Measurements from ENCODE around the gene ARAP1.

ARAP1 gene

DNA sequence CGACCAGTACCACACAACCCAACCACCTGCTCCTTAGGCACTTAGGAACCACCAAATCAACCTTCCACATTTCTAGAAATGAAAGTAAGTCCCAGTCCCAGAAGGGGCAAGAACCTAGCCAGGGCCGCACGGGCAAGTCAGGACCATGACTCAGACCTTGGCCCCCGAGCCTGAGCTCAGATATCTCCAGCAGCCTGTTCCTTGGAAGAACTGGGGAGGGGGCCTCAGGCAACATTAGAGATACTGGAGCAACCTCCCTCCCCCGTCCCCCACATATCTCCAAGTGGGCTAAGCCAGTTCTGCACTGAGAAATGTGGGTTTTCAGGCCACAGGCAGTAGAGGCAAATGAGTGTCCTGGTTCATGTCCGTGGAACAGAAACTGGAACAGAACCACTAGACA is 7.7 kb downstream of the ARAP1 start:
- TF ChIP-seq, protein P1, sequence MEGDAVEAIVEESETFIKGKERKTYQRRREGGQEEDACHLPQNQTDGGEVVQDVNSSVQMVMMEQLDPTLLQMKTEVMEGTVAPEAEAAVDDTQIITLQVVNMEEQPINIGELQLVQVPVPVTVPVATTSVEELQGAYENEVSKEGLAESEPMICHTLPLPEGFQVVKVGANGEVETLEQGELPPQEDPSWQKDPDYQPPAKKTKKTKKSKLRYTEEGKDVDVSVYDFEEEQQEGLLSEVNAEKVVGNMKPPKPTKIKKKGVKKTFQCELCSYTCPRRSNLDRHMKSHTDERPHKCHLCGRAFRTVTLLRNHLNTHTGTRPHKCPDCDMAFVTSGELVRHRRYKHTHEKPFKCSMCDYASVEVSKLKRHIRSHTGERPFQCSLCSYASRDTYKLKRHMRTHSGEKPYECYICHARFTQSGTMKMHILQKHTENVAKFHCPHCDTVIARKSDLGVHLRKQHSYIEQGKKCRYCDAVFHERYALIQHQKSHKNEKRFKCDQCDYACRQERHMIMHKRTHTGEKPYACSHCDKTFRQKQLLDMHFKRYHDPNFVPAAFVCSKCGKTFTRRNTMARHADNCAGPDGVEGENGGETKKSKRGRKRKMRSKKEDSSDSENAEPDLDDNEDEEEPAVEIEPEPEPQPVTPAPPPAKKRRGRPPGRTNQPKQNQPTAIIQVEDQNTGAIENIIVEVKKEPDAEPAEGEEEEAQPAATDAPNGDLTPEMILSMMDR (IDR thresholded peaks at IDR 0.05; ENCODE audit: low read depth, low read length) = no peak
- no peaks in the 10 kb centered on the region for H3K27me3 ChIP-seq (ENCODE audit: insufficient read depth, low read depth, severe bottlenecking)
- no peak overlapping the region for H3K4me3 ChIP-seq (ENCODE audit: low read depth, low read length)
- no peak for DNase-seq
- peak overlapping the region; percentile 86 for H3K27ac ChIP-seq
- no peaks in the 10 kb centered on the region for H3K9me3 ChIP-seq (ENCODE audit: severe bottlenecking)
- no peaks in the 10 kb centered on the region for H3K36me3 ChIP-seq

DNA sequence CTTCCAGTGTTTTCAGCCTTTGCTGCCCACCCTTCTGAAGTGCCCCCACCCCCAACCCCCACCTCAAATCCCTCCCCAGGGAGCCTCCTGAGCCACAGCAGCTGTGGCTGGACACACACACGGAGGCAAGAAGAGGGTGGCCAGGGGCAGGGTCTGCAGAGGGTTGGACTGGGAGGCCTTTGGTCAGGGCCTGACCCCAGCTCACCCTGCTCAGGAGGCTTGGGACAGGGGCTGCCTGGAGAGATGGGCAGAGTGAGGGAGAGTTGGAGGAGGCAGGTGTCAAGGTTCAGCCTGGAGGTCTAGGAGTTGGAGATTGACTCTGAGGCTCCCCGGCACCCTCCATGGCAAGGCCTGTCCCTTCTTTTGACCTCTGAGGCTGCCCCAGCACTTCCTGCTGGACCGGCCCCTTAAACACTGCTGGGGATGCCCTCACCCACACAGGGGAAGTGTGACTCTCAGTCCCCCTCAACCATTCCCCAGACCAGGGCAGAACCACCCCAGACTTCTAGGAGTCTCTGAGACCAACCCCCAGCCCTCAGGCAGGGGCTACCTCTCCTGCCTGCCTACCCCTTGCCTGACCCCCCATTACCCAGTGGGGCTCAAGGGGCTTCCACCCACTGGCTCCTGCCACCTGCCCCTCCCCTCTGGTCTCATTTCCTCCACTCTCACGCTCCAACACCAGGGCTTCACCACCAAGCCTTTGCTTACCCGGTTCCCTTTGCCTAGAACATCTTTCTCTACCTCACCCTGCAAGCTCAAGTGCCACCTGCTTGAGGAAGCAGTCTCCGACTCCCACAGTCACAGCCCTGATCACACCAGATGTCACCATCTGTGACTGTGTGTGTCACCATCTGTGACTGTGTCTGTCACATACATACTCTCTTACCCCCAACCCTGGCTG is 8.6 kb downstream of the ARAP1 start:
- Histone ChIP-seq H3K9me3 (ENCODE audit: severe bottlenecking) (no peaks in the 10 kb centered on the region), H3K27ac (peak overlapping the region; percentile 86), H3K4me3 (ENCODE audit: low read depth, low read length) (no peak overlapping the region), H3K36me3 (no peaks in the 10 kb centered on the region), H3K27me3 (ENCODE audit: insufficient read depth, low read depth, severe bottlenecking) (no peaks in the 10 kb centered on the region)
- TF ChIP-seq, protein P1 (IDR thresholded peaks at IDR 0.05; ENCODE audit: low read depth, low read length) = no peak
- peak; percentile 86 for DNase-seq

DNA sequence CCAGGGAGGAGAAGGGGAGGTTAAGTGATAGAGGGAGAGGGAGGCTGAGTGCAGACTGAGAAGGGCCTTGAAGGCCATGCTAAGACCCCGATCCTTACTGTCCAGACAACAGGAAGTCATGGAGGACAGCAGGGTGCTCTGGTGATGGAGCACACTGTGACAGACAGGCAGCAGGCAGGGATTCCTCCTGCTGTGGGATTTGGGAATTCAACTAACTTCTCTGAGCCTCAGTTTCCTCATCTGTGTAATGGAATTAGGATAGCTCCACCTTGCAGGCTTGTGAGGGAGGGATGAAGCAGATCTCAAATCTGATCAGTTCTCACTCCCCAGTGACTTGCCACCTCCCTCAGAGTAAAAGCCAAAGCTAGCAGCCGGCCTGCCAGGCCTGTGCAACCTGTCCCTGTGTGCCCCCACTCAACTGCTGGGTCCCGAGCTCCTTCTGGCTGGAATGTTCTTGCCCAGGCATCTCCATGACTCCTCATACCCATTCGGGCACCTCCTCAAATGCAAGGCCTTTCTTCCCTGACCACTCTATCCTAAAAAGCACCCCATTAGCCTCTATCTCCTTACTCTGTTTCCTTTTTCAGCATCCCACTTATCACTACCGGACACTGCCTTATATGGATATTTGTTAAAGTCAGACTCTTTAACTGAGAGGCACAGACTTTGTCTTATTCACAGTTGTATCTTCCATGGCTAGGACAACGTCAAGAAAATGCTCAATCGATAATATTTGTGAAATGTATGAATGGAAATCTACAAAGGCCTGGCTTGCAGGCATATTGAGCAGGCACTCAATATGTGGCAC is 9.5 kb downstream of the ARAP1 start:
- TF ChIP-seq, protein P1 (IDR thresholded peaks at IDR 0.05; ENCODE audit: low read depth, low read length) = no peak
- no peak for DNase-seq
- no peak overlapping the region for H3K4me3 ChIP-seq (ENCODE audit: low read depth, low read length)
- no peaks in the 10 kb centered on the region for H3K9me3 ChIP-seq (ENCODE audit: severe bottlenecking)
- H3K27me3 ChIP-seq (ENCODE audit: insufficient read depth, low read depth, severe bottlenecking) = no peaks in the 10 kb centered on the region
- peaks cover 1% of the 10 kb centered on the region for H3K36me3 ChIP-seq
- H3K27ac ChIP-seq = peak overlapping the region; percentile 86

DNA sequence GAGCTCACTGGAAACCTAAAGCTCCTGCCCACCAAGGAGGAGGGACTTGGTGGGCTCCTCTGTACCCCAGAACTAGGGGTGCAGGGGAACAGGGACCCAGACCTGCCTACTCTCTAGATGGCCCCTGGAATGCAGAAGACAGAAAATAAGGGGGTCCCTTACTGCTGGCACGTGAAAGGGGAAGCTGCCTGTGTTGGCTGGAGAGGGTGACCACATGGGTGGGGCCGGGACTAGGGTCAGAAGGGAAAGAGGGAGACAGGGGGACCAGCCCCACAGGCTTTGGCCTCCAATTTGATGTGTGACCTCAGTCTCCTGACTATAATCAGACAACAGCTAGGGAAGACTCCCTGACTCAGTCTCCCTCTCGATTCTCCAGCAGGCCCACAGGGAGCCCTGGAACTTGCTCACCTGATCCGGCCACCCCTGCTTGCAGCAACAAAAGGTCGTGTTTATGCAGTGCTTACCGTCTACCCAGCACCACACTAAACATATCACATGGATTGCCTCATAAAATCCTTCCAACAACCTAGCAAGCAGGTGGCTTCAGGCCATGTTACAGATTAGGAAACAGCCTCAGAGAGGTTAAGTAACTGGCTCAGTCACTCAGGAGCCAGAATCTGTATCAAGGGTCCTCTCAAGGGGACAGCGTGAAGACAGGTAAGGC is 10.2 kb downstream of the ARAP1 start:
- Histone ChIP-seq H3K9me3 (ENCODE audit: severe bottlenecking) (no peaks in the 10 kb centered on the region), H3K4me3 (ENCODE audit: low read depth, low read length) (no peak overlapping the region), H3K27ac (peak overlapping the region; percentile 86), H3K27me3 (ENCODE audit: insufficient read depth, low read depth, severe bottlenecking) (no peaks in the 10 kb centered on the region), H3K36me3 (peaks cover 3% of the 10 kb centered on the region)
- no peak for DNase-seq
- TF ChIP-seq, protein P1 (IDR thresholded peaks at IDR 0.05; ENCODE audit: low read depth, low read length) = no peak

DNA sequence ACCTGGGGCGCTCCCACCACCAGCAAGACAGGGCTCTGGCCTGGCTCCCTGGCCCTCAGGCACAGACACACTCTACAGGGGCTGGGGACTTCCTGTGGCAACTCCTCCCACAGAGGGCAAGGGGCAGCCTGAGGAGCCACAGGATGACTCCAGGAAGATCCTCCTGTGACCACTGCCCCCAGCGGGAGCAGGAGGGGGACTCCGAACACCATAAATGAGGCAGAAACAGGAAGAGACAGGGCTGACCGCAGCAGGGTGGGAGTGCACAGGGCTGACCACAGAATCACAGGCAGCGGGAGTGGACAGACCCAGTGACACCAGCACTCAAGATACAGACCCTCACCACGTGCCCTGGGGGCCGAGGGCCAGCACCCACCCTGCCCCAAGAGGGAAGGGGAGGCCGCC is 10.8 kb downstream of the ARAP1 start:
- DNase-seq = no peak
- Histone ChIP-seq H3K27ac (peak overlapping the region; percentile 86), H3K27me3 (ENCODE audit: insufficient read depth, low read depth, severe bottlenecking) (no peaks in the 10 kb centered on the region), H3K9me3 (ENCODE audit: severe bottlenecking) (no peaks in the 10 kb centered on the region), H3K4me3 (ENCODE audit: low read depth, low read length) (no peak overlapping the region), H3K36me3 (peaks cover 3% of the 10 kb centered on the region)
- TF ChIP-seq, protein P1 (IDR thresholded peaks at IDR 0.05; ENCODE audit: low read depth, low read length) = no peak

All from WERI-Rb-1 (cell line).